HTERT RPE-1 (cell line): Measurements from ENCODE around the gene GSK3A.

Experiments used
- in situ Hi-C: fragments of 300-500 bp; cut with MboI; formaldehyde crosslinking; loops from 4 replicates; pipeline ENCODE4 v1.14.3; 2020; ENCODE audit warnings: low sequenced_read_pairs

GSK3A gene

DNA sequence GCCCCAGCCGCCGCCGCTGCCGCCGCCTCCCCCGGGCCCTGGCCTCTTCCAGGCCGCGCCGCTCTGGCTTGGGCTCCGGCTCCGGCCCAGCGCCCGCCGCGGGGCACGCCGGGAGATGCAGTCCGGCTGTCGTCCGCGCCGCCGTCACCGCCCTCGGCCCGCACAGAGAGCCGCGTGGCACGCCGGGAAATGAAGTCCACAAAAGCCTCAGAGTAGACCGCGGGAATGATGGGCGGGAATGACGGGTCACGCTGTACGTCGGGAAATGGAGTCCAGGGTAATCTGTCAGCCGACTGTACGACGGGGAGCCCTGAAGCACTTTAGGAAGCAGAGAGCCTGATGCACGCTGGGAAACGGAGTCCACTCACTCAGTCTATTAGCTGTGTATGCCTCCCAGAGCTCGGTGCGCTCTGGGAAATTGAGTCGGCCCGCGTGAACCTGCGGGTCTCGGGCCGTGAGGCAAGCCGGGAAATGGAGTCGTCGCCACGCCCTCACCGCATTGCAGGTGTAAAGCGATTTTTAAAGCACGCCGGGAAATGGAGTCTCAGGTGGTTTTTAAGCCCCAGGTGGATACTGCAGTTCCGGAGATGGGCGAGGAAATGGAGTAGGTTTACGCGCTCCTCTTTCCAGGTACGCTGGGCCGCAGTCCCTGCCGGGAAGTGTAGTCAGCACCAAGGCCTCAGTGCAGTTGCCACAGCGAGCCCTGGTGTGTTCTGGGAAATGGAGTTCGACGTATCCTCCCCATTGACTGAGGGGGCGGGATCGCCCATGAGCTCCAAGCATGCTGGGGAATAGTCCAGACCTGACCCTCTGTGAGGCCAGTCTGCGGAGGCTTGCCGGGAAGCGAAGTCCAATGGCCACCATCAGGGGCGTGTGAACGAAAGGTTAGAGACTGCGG lies at the start of gene GSK3A:
TSS of gene GSK3A (minus strand) at position 91 of the 898 bp plus-strand sequence. CDS start 137 bp downstream, outside the sequence.
- in situ Hi-C loops, result no loop called here

DNA sequence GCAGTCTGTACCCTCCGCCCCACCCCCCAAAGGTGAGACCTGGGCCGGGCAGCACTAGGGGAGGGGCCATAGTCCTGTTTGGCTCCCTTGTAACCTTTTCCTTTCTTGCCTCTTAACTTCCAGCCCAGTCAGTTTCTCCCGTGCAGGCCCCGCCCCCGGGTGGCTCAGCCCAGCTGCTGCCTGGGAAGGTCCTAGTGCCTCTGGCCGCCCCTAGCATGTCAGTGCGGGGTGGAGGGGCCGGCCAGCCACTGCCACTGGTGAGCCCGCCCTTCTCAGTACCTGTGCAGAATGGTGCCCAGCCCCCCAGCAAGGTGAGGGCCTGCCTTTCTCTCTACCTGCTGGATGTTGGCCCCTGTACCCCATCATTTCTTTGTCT lies 49.0 kb upstream of the GSK3A start:
- in situ Hi-C loops, result no loop called here

DNA sequence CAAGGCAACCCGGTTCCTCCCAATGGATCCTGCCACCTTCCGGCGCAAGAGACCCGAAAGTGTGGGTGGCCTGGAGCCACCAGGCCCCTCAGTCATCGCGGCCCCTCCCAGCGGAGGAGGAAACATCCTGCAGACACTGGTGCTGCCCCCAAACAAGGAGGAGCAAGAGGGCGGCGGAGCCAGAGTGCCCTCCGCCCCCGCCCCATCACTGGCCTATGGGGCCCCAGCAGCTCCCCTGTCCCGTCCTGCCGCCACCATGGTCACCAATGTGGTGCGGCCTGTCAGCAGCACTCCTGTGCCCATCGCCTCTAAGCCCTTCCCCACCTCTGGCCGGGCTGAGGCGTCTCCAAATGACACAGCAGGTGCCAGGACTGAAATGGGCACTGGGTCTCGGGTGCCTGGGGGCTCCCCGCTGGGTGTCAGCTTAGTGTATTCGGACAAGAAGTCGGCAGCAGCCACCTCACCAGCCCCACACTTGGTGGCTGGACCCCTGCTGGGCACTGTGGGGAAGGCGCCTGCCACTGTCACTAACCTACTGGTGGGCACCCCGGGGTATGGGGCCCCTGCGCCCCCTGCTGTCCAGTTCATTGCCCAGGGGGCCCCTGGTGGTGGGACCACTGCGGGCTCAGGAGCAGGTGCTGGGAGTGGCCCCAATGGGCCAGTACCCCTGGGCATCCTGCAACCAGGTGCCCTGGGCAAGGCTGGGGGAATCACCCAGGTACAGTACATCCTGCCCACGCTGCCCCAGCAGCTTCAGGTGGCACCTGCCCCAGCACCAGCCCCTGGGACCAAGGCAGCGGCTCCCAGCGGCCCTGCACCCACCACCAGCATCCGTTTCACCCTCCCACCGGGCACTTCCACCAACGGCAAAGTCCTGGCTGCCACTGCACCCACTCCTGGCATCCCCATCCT lies 48.4 kb upstream of the GSK3A start:
- in situ Hi-C loops, result no loop called here

DNA sequence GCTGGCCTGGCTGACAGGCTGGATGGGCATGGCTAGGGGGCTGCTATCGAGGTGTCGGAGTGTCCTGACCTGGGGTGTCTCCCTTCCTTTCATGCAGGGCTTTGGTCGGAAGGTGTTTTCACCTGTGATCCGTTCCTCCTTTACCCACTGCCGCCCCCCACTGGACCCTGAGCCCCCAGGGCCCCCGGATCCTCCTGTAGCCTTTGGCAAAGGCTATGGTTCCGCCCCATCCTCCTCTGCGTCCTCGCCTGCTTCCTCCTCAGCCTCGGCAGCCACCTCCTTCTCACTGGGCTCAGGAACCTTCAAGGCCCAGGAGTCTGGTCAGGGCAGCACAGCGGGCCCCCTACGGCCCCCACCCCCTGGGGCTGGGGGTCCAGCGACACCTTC lies 47.7 kb upstream of the GSK3A start:
- in situ Hi-C loops, result no loop called here

DNA sequence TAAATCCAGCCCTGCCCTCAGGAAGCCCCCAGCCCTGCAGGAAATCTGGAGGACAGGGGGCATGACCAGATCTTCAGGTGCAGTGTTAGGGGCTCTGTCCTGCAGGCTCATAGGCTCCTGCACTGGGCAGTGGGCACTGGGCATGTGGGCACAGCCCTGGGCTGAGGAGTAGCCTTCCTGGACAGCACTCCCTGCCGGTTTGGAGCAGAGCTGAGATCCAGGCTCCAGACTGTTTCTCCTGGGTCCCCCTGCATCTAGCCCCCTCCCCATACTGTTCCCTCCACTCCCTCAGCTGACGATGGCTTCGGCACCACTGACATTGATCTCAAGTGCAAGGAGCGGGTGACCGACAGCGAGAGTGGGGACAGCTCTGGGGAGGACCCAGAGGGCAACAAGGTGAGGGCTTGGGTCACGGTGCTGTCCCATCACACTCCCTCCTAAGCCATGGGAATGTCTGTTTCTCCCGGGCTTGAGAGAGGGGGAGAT lies 47.2 kb upstream of the GSK3A start:
- in situ Hi-C loops, result no loop called here

DNA sequence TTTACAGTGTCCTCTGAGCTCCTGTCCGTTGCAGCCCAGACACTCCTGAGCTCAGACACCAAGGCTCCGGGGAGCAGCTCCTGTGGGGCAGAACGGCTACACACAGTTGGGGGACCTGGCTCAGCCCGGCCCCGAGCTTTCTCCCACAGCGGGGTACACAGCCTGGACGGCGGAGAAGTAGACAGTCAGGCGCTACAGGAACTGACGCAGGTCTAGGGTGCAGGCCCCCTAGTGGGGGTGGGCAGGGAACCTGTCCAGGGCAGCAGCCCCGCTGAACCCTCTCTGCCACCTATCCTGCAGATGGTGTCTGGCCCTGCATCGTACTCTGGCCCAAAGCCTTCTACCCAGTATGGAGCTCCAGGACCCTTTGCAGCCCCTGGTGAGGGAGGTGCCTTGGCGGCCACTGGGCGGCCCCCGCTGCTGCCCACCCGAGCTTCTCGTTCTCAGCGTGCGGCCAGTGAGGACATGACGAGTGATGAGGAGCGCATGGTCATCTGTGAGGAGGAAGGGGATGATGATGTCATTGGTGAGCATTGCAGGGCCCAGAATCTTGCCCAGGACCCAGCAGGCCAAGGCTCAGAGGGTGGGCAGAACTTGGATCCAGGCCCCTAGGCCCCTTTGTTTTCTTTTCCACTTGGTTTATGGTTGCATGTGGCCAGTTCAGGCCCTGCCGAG lies 46.6 kb upstream of the GSK3A start:
- in situ Hi-C loops, result no loop called here

DNA sequence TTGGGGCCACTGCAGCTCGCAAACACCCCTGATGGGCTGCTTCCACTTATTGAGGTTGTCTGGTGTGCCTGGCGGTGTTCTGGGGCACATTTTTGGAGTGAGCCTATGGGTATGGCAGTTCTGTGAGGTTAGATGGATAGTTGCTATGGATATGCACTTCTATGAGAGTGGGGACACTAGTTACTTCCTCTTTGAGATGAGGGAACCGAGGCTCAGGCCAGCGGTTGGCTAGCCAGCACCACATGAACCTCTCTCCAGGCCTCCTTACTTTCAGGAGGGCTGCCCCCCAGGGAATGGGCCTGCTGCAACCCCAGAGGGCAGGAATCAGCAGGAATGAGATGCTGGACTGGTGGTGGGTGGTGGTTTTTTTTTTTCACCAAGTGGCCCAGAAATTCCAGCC lies 46.0 kb upstream of the GSK3A start:
- in situ Hi-C loops, result no loop called here

DNA sequence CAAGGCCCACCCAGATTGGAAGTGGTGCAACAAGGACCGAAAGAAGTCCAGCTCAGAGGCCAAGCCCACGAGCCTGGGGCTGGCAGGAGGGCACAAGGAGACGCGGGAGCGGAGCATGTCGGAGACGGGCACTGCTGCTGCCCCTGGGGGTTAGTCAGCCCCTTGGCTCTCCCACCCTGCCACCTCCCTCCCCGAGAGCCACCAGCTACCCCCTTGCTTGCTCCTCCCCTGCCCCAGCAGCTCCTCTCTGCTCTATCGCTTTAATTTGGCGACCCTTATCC lies 45.4 kb upstream of the GSK3A start:
- in situ Hi-C loops, result no loop called here

DNA sequence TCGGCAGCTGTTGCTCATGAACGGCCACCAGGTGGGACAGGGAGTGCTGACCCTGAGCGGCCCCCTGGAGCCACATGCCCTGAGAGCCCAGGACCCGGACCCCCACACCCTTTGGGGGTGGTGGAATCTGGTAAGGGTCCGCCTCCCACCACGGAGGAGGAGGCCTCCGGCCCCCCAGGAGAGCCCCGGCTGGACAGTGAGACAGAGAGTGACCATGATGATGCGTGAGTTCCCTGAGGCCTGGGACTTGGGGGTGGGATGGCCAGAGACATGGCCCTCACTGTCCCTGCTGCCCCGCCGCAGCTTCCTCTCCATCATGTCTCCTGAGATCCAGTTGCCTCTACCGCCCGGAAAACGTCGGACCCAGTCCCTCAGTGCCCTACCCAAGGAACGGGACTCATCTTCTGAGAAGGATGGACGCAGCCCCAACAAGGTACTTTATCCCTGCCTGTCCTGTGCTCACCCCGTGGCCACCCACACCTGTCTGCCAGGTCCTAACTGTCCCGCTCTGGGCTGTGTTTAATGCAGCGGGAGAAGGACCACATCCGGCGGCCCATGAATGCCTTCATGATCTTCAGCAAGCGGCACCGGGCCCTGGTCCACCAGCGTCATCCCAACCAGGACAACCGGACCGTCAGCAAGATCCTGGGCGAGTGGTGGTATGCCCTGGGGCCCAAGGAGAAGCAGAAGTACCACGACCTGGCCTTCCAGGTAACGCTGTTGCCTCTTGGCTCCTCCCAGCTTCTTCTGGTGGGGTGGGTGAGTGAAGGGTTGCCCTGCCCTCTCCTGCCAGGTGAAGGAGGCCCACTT lies 44.8 kb upstream of the GSK3A start:
- in situ Hi-C loops, result no loop called here

DNA sequence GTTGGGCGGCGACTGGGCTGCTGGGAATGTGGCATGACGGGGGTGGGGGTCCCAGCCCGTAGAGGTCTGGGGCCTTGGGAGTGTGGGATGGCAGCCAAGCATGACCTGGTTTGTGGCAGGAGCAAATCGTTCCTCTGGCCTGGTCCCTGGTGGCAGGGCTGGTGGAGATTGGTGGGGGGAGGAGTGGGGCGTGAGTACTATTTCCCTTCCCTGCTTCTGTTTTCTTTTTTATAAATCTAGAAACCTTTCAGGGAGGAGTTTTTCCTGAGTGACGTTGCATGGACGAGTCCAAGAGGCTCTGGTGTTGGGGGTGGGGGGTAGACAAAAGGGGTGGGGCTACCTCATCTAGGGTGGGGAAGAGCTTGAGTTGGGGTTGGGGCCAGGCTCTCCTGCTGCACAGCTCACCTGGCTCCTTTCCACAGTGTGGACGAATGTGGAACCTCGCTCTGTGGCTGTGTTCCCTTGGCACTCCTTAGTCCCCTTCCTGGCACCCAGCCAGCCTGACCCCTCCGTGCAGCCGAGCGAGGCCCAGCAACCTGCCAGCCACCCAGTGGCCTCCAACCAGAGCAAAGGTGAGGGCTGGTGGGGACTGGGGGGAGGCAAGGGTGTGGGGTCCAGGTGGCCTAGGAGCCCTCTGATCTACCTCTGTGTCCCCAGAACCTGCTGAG lies 44.1 kb upstream of the GSK3A start:
- in situ Hi-C loops, result no loop called here

DNA sequence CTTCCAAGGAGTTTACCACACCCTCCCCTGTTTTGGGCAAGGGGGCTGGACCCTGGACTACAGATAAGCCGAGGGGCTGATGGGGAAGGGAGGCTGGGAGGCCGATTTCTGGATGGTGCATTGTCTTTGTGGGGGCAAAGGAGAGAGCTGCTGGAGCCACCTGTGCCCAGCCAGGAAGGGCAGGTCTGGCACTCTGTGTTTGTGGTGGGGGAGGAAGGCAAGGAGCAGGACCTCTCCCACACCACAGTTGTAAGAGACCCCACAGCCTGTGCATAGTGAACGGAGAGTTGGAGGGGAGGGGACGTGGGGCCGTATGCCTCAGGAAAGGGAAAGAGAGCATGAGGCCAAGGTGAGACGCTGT lies 43.6 kb upstream of the GSK3A start:
- in situ Hi-C loops, result no loop called here

DNA sequence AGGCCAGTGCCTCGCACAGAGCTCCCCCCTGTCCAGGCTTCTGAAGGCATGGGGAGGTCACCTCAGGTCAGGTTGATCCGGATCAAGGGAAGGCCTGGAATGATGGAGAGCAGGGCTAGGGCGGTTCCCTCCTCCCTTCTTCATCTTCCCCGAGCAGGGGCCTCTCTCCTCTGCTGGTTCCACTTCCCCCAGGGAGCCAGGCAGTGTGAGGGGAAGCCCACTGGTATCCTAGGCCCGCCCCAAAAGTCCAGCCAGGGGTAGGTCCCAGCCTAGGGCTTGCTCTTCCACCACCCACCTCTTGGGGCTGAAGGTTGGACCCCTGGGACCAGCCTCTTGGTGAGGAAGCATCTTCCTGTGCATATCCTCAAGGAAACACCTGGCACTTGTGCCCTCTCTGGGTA lies 43.1 kb upstream of the GSK3A start:
- in situ Hi-C loops, result no loop called here

DNA sequence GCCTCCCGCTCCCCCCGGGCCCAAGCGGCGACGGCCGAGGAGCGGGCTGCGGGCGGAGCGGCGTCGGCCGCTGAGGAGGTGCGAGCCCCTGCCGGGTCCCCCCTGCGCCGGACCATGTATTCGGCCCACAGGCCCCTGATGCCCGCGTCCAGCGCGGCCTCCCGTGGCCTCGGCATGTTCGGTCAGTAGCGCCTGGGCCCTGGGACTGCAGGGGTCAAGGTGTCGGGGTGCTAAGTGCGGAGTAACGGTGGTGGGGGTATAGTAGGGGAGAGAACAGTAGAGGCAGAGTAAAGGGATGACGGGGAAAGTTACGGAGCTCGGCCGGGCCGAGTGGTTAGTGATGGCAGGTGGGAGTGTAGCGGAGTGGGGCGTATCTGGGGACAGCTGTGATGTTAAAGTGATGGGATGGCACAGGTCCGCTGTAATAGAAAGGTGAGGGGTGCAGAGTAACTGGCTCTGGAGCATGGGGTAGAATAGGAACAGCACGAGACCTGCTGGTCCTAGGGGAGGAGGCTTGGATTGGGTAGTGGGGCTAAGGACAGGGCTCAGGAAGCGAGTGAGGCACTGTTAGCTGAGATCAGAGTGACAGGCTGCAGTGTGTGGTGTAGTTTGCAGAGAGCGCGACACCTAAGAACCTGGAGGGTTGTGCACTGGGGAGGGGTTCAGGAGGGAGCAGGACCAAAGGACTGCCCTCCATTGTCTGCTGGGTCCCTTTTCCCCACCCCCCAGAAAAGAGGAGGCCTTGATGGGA lies 42.4 kb upstream of the GSK3A start:
- in situ Hi-C loops, result no loop called here

DNA sequence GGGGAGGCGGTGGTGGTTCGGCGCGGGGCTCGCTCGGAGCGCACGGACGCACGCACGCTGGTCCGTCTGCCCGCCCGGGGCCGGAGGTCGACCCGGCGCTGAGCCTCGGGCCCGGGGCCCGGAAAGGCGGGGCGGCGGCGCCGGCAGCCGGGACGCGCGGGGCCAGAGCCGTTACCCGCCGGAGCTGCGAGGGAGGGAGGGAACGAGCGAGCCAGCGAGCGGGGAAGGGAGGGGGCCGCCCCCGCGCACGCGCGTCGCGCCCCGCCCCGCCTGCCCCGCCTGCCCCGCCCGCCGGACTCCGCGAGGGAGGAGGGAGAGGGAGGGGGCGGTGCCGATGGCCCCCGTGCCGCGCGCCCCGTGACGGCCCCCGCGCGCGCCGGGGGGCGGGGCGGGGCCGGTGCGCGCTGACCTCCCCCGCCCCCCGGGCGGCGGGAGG lies 41.7 kb upstream of the GSK3A start:
- in situ Hi-C loops, result no loop called here

DNA sequence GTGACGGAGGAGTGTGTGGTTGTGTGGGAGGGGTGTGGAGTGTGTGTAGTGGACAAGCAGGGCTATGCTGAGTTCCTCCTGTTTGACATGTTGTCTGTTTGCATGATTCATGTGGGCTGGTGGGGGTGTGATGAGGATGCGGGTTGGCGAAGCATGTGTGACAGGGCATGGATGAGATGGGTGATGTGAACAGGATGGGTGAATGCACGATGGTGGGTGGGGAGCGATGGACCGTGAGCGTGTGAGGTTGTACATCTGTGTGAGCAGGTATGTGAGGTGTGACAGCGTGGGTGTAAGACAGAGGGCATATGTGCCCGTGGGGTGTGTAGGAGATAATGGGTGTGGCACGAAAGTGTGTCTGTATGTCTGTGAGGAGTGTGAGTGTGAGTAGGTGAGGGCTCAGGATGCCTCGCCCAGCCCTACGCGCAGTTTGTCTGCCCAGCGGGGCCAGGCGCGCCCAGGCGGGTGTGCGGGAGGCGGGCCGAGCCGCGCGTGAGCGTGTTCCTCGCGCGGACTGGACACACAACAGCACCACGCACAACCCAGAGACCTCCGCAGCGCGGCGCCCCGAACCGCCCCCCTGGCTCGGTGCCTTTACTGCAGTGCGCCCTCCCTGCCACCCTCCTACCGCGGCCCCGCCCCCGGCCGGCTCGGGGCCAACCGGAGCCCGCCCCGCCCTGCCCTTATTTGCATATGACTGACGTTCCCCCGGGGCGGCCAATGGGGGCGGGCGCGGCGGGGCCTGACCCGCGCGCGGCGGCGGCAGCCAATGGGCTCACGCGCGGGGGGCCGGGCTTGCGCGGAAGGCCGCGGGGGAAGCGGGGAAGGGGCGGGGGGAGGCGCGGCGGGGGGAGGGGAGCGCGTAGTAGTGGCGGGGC lies 41.0 kb upstream of the GSK3A start:
- in situ Hi-C loops, result no loop called here

DNA sequence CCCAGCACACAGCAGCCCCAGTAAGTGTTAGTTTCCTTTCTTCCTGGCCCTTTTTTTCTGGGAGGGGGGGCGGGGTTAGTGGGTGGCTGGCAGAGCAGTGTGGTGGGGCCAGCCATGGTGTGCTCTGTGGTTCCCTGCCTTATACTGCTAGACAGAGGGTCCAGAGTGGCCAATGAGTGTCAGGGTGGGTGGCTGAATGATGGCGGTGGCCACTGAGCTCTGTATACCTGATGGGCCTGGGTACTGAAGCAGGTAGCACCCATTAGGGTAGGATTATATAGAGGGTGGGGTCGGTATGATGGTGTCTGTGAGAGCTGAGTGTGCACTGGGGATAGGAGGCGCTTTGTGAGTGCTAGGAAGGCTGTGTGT lies 40.4 kb upstream of the GSK3A start:
- in situ Hi-C loops, result no loop called here

DNA sequence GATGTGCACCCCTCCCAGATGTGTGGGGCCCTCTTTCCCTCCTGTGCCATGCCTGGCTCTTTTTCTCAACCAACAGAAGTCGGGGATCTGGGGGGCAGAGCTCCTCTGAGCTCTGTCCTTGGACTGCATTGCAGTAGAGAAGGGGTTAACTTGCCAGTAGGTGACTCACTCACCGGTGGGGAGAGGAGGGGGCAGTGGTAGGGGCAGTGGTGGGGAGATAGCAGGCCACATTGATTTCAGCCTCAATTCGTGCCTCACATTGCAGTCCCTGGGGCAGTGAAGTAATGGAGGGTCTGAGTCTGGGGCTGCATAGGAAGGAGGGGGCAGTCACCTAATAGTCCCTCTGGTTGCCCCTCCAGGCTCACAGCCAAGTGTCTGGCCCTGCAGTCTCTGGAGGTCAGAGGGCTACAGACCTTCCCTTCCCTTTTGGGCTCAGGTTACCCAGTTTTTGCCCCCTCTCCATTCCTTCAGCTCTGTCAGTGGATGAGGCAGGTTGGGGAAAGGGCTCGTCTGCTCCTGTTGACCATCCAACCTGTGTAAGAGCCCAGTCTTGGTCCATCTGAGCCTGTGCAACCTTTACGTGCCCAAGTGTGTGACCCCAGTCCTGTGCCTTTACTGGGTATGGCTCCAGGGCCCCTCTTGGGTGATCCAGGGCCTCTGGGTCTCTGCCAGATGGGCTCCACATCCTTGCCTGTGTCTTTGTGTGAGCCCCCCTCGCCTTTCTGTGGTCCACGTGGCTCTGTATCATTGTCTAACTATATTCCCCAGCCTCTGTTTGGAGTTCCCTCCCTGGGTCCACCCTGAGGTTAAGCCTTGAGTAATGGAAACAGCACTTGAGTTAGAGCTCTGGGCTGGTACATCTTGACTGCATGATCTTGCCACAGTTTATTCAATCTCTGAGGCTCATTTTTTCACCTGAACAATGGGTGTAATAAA lies 39.7 kb upstream of the GSK3A start:
- in situ Hi-C loops, result no loop called here
